Upper lobe of left lung (tissue), 6 donors: ENCODE measurements around the gene PARVG. TPM values are rescaled to one million over a fixed set of nuclear protein-coding genes. Genes with fewer than 3 reads are reported as not detected.

ENCODE experiments used
- ATAC-seq, 2 donors: fragments of 200-7000 bp; cut with Tn5 transposase; one replicate each; pipeline ENCODE4 v1.9.1; 2022; ENCODE audit warnings: mild to moderate bottlenecking in 2 of 2, moderate library complexity in 2 of 2; ENCODE audit not compliant: low FRiP score in 2 of 2
- DNase-seq, 2 donors: peaks; one replicate each; pipeline ENCODE4 v3.0.0-alpha.2; 2019 to 2020
- H3K27ac ChIP-seq, 4 donors: fragments of 200-600 bp; sonication (generic); one replicate each; pipeline ENCODE4 v1.5.1; 2016 to 2019
- H3K27me3 ChIP-seq, 4 donors: fragments of 200-600 bp; sonication (generic); one replicate each; pipeline ENCODE4 v1.5.1; 2017 to 2019
- H3K36me3 ChIP-seq, 4 donors: fragments of 200-600 bp; sonication (generic); one replicate each; pipeline ENCODE4 v1.5.1; 2016 to 2019
- H3K4me1 ChIP-seq, 4 donors: fragments of 200-600 bp; sonication (generic); one replicate each; pipeline ENCODE4 v1.5.1; 2018 to 2019
- H3K4me3 ChIP-seq, 4 donors: fragments of 200-600 bp; sonication (generic); one replicate each; pipeline ENCODE4 v1.5.1; 2017 to 2019; ENCODE audit warnings: mild to moderate bottlenecking in 2 of 4, moderate library complexity in 1 of 4
- H3K9me3 ChIP-seq, 4 donors: fragments of 200-600 bp; sonication (generic); one replicate each; pipeline ENCODE4 v1.5.1; 2018 to 2019
- CTCF ChIP-seq, 6 experiments: fragments of 450-650 bp in 4 of 6; fragments of 200-600 bp in 2 of 6; sonication (generic) in 2 of 6; IDR thresholded peaks; one replicate each; pipeline ENCODE4 v1.5.1; 2016 to 2019; ENCODE audit warnings: antibody characterized with exemption in 6 of 6
- EP300 ChIP-seq, 4 donors: sonication (generic); formaldehyde crosslinking; IDR thresholded peaks; one replicate each; pipeline ENCODE4 v1.5.1; 2017; ENCODE audit warnings: antibody characterized with exemption in 4 of 4, control low read depth in 2 of 4
- POLR2A ChIP-seq, 4 donors: fragments of 450-650 bp; IDR thresholded peaks; one replicate each; pipeline ENCODE4 v1.5.1; 2016 to 2017; ENCODE audit warnings: antibody characterized with exemption in 4 of 4, mild to moderate bottlenecking in 2 of 4
- POLR2AphosphoS5 ChIP-seq, 2 donors: sonication (generic); formaldehyde crosslinking; IDR thresholded peaks; one replicate each; pipeline ENCODE4 v1.5.1; 2017; ENCODE audit warnings: antibody characterized with exemption in 2 of 2
- WGBS, 2 donors: methylation state at CpG; one replicate each; pipeline ENCODE4 v1.1.5; 2017 to 2018; 5-methylcytosine and 5-hydroxymethylcytosine counted together
- total RNA-seq, 6 donors: library from RNA; depleted of rRNA in 4 of 6; stranded (reverse); fragments of >200 nt in 4 of 6; gene quantifications; one replicate each; pipeline versions ENCODE4 v1.1.0 to v1.2.1, GENCODE V29; 2016 to 2021
- donor health status: DM: no; HTN: no; CAD: no; lungs with moderate emphysema.
- donor health status: DM: no; HTN: yes; CAD: no; lungs with severe emphysema.

Gene PARVG
- total RNA-seq, 6 donors from 2014 or later, result 42.4 to 315 (median 82.4) TPM

GRCh38 chr22:44247923-44248892, 67.5 kb downstream of the PARVG start:
- 86 to 88% methylated on average over 18 to 25 of the region's 25 CpGs for WGBS, 2 donors
- peaks cover 0 to 18% (median 6%) of the 10 kb centered on the region in 4 donors for H3K9me3 ChIP-seq

GRCh38 chr22:44248926-44249325, 68.2 kb downstream of the PARVG start:
- 90 to 93% methylated on average over 8 to 10 of the region's 10 CpGs for WGBS, 2 donors
- Histone ChIP-seq H3K27ac (no peak overlapping the region), H3K4me1 (no peaks in the 10 kb centered on the region), H3K36me3 (no peaks in the 10 kb centered on the region), H3K9me3 (peaks cover 0 to 18% (median 6%) of the 10 kb centered on the region in 4 donors), H3K4me3 (no peak overlapping the region), H3K27me3 (no peaks in the 10 kb centered on the region)
- ATAC-seq (no peak), DNase-seq (no peak)
- TF ChIP-seq EP300 (IDR thresholded peaks at IDR 0.05), result no peak
- TF ChIP-seq CTCF (IDR thresholded peaks at IDR 0.05), result no peak
- no peak for TF ChIP-seq POLR2AphosphoS5 (IDR thresholded peaks at IDR 0.05)
- no peak for TF ChIP-seq POLR2A (IDR thresholded peaks at IDR 0.05)

More at GRCh38 chr22:44247923-44248892, 67.5 kb downstream of the PARVG start:
- no peak for DNase-seq
- Histone ChIP-seq H3K27me3 (no peaks in the 10 kb centered on the region), H3K4me3 (no peak overlapping the region), H3K36me3 (no peaks in the 10 kb centered on the region), H3K27ac (no peak overlapping the region), H3K4me1 (no peaks in the 10 kb centered on the region)
- TF ChIP-seq POLR2AphosphoS5 (IDR thresholded peaks at IDR 0.05) (no peak), EP300 (IDR thresholded peaks at IDR 0.05) (no peak), POLR2A (IDR thresholded peaks at IDR 0.05) (no peak), CTCF (IDR thresholded peaks at IDR 0.05) (no peak)
- ATAC-seq, result no peak

- peaks cover 0 to 18% (median 6%) of the 10 kb centered on the region in 4 donors for H3K9me3 ChIP-seq
- no peak for DNase-seq
- H3K36me3 ChIP-seq, result no peaks in the 10 kb centered on the region
- H3K27ac ChIP-seq, result no peak overlapping the region
- ATAC-seq, result no peak
- H3K27me3 ChIP-seq, result no peaks in the 10 kb centered on the region
- TF ChIP-seq EP300 (IDR thresholded peaks at IDR 0.05), result no peak
- TF ChIP-seq POLR2AphosphoS5 (IDR thresholded peaks at IDR 0.05), result no peak
- TF ChIP-seq CTCF (IDR thresholded peaks at IDR 0.05), result no peak
- no peak for TF ChIP-seq POLR2A (IDR thresholded peaks at IDR 0.05)
- 81 to 89% methylated on average over 12 of the region's 12 CpGs for WGBS, 2 donors
- H3K4me1 ChIP-seq, result no peaks in the 10 kb centered on the region
- no peak overlapping the region for H3K4me3 ChIP-seq
These were observed 68.8 kb downstream of the PARVG start for GRCh38 chr22:44249376-44250147.

- no peak overlapping the region for H3K27ac ChIP-seq
- H3K9me3 ChIP-seq, result peaks cover 0 to 7% (median 4%) of the 10 kb centered on the region in 4 donors
- H3K4me1 ChIP-seq, result no peaks in the 10 kb centered on the region
- TF ChIP-seq EP300 (IDR thresholded peaks at IDR 0.05) (no peak), POLR2AphosphoS5 (IDR thresholded peaks at IDR 0.05) (no peak), POLR2A (IDR thresholded peaks at IDR 0.05) (no peak), CTCF (IDR thresholded peaks at IDR 0.05) (no peak)
- H3K27me3 ChIP-seq, result no peaks in the 10 kb centered on the region
- ATAC-seq, result no peak
- no peak overlapping the region for H3K4me3 ChIP-seq
- H3K36me3 ChIP-seq, result no peaks in the 10 kb centered on the region
- no peak for DNase-seq
- WGBS, 2 donors, result 89 to 95% methylated on average over 2 of the region's 2 CpGs
These were observed 74.1 kb downstream of the PARVG start for GRCh38 chr22:44254811-44255210.
